ENCODE measurements around the gene SLC8A2.

Gene SLC8A2

DNA sequence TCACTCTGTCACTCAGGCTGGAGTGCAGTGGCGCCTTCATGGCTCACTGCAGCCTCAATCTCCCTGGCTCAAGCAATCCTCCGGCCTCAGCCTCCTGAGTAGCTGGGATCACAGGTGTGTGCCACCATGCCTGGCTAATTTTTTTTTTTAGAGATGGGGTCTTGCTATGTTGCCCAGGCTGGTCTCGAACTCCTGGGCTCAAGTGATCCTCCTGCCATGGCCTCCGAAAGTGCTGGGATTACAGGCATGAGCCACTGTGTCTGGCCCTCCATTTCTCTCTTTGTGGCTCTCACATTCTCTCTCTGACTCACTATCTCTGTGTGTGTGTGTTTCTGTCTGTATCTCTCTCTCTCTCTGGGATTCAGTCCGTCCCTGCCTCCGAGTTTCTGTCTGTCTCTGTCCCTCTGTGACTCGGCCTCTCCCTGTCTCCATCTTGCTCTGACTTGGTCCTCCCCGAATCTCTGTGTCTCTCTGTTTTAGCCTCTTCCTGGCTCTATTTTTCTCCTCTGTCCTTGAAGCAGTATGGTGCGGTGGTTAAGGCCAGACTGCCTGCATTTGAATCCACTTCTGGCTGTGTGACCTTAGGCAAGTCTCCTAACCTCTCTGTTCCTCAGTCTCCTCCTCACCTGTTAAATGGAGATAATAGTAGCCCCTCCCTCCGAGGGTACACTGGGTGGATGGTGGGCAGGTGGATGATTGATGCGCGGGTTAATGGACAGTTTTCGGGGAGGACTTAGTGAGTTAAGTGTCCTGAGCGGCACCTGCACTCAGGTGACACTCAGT, 63.3 kb downstream of the SLC8A2 start:
- no peaks in the 10 kb centered on the region for H3K4me1 ChIP-seq (ENCODE audit: control insufficient read depth, low read length)
- TF ChIP-seq, protein P1, sequence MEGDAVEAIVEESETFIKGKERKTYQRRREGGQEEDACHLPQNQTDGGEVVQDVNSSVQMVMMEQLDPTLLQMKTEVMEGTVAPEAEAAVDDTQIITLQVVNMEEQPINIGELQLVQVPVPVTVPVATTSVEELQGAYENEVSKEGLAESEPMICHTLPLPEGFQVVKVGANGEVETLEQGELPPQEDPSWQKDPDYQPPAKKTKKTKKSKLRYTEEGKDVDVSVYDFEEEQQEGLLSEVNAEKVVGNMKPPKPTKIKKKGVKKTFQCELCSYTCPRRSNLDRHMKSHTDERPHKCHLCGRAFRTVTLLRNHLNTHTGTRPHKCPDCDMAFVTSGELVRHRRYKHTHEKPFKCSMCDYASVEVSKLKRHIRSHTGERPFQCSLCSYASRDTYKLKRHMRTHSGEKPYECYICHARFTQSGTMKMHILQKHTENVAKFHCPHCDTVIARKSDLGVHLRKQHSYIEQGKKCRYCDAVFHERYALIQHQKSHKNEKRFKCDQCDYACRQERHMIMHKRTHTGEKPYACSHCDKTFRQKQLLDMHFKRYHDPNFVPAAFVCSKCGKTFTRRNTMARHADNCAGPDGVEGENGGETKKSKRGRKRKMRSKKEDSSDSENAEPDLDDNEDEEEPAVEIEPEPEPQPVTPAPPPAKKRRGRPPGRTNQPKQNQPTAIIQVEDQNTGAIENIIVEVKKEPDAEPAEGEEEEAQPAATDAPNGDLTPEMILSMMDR (IDR thresholded peaks at IDR 0.05; ENCODE audit: low read depth, low read length, poor library complexity, severe bottlenecking), result no peak
- no peak for TF ChIP-seq EZH2phosphoT487 (IDR thresholded peaks at IDR 0.05; ENCODE audit: borderline replicate concordance, low read length)
- no peaks in the 10 kb centered on the region for H3K79me2 ChIP-seq (ENCODE audit: control insufficient read depth, low read length)
- no peaks in the 10 kb centered on the region for H4K20me1 ChIP-seq (ENCODE audit: control insufficient read depth, insufficient read depth, low read depth, low read length)
- H3K27ac ChIP-seq (ENCODE audit: low read depth, low read length), result no peak overlapping the region
- peaks cover 2% of the 10 kb centered on the region; the same call in 1 of the 2 replicates for H3K36me3 ChIP-seq (ENCODE audit: control insufficient read depth, low read length)
- H3F3A ChIP-seq (ENCODE audit: control insufficient read depth, insufficient read depth), result no peaks in the 10 kb centered on the region
- H3K4me3 ChIP-seq (ENCODE audit: low read length), result no peak overlapping the region
- H3K9me2 ChIP-seq (replicated peaks; ENCODE audit: control insufficient read depth, low read length), result no peaks in the 10 kb centered on the region
- no peaks in the 10 kb centered on the region for H3K27me3 ChIP-seq (ENCODE audit: control insufficient read depth, low read length)
- H3K4me2 ChIP-seq (ENCODE audit: low read length), result no peak overlapping the region
- no peaks in the 10 kb centered on the region for H3K9me3 ChIP-seq (ENCODE audit: control insufficient read depth, insufficient read depth, low read length)

DNA sequence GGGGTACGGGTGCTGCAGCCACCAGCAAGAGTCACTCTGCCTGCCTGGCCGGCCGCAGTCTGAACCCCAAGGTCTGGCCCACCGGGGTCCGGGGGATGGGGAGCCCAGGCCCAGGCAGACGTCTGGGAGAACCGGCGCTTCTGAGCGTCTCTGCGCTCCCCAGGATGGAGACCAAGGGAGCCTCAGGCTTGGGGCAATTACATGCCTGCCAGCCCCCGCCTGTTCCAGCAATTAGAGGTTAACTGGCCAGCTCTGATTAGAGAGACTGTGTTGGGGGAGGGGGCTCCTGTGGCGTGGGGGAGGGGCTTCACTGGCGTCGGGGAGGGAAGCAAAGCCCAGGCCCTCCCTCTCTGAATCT, 64.3 kb downstream of the SLC8A2 start:
- TF ChIP-seq, protein P1 (IDR thresholded peaks at IDR 0.05; ENCODE audit: low read depth, low read length, poor library complexity, severe bottlenecking), result no peak
- no peak for TF ChIP-seq EZH2phosphoT487 (IDR thresholded peaks at IDR 0.05; ENCODE audit: borderline replicate concordance, low read length)
- Histone ChIP-seq H3K9me3 (ENCODE audit: control insufficient read depth, insufficient read depth, low read length) (no peaks in the 10 kb centered on the region), H3K9me2 (replicated peaks; ENCODE audit: control insufficient read depth, low read length) (no peaks in the 10 kb centered on the region), H4K20me1 (ENCODE audit: control insufficient read depth, insufficient read depth, low read depth, low read length) (no peaks in the 10 kb centered on the region), H3K4me1 (ENCODE audit: control insufficient read depth, low read length) (no peaks in the 10 kb centered on the region), H3K27me3 (ENCODE audit: control insufficient read depth, low read length) (no peaks in the 10 kb centered on the region), H3F3A (ENCODE audit: control insufficient read depth, insufficient read depth) (no peaks in the 10 kb centered on the region), H3K36me3 (ENCODE audit: control insufficient read depth, low read length) (peaks cover 2% of the 10 kb centered on the region; the same call in 1 of the 2 replicates), H3K4me2 (ENCODE audit: low read length) (no peak overlapping the region), H3K79me2 (ENCODE audit: control insufficient read depth, low read length) (no peaks in the 10 kb centered on the region), H3K27ac (ENCODE audit: low read depth, low read length) (no peak overlapping the region), H3K4me3 (ENCODE audit: low read length) (no peak overlapping the region)

DNA sequence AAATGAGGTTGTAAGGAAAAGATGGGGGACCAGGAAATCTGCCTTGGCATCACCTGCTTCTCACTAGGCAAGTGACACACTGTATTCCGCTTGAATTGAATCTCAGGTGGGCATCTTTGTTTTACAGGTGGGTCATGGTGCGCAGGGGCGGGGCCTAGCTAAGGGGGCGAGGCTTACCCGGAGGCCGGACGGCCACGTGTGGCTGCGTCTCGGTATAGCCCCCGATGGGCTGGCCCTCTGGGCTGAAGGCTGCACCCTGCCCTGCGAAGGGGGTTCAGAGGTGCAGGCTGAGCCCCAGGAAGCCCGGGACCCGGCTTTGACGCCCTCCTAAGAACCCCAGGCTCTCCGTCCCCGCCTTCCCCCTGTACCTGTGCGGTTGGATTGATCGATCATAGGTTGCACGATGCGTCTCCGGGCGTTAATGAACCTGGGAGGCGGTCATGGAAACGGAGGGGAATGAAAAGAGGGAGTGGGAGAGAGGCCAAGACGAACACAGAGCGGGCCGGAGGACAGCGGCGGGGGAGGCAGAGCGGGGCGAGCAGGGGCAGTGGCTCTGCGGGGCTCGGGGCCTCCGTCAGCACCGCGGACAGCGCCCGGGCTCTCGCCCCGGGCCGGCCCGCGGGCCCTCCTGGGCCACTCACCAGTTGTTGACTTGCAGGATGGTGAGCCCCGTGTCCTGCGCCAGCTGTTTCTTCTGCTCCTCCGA, 64.8 kb downstream of the SLC8A2 start:
- Histone ChIP-seq H3K27me3 (ENCODE audit: control insufficient read depth, low read length) (no peaks in the 10 kb centered on the region), H3K27ac (ENCODE audit: low read depth, low read length) (no peak overlapping the region), H3K4me2 (ENCODE audit: low read length) (no peak overlapping the region)

More for the DNA sequence above, 64.8 kb downstream of the SLC8A2 start:
- Histone ChIP-seq H3K4me3 (ENCODE audit: low read length) (no peak overlapping the region), H3K9me2 (replicated peaks; ENCODE audit: control insufficient read depth, low read length) (no peaks in the 10 kb centered on the region), H3K9me3 (ENCODE audit: control insufficient read depth, insufficient read depth, low read length) (no peaks in the 10 kb centered on the region), H3K4me1 (ENCODE audit: control insufficient read depth, low read length) (no peaks in the 10 kb centered on the region), H4K20me1 (ENCODE audit: control insufficient read depth, insufficient read depth, low read depth, low read length) (no peaks in the 10 kb centered on the region), H3K79me2 (ENCODE audit: control insufficient read depth, low read length) (no peaks in the 10 kb centered on the region), H3K36me3 (ENCODE audit: control insufficient read depth, low read length) (peaks cover 2% of the 10 kb centered on the region; the same call in 1 of the 2 replicates), H3F3A (ENCODE audit: control insufficient read depth, insufficient read depth) (no peaks in the 10 kb centered on the region)
- TF ChIP-seq EZH2phosphoT487 (IDR thresholded peaks at IDR 0.05; ENCODE audit: borderline replicate concordance, low read length), result no peak
- TF ChIP-seq, protein P1 (IDR thresholded peaks at IDR 0.05; ENCODE audit: low read depth, low read length, poor library complexity, severe bottlenecking), result no peak
